Activated CD4-positive, alpha-beta T cell treated with anti-CD3 and anti-CD28 coated beads, Interleukin-2, amount 10 ng/mL, durations not matched to agents 24 days and 14 days (primary cell): ENCODE measurements around the gene PRSS53. TPM values are rescaled to one million over a fixed set of nuclear protein-coding genes. Genes with fewer than 3 reads are reported as not detected.

Source experiments
- DNase-seq: peaks from one replicate; pipeline ENCODE4 v3.0.0; 2022
- H3K27ac Mint-ChIP-seq: one replicate; pipeline ENCODE4 v1.8.0; 2022; ENCODE audit warnings: mild to moderate bottlenecking, mixed read lengths
- H3K27me3 Mint-ChIP-seq: one replicate; pipeline ENCODE4 v1.8.0; 2022; ENCODE audit warnings: mixed read lengths
- H3K36me3 Mint-ChIP-seq: one replicate; pipeline ENCODE4 v1.8.0; 2022; ENCODE audit warnings: low read depth, mild to moderate bottlenecking, mixed read lengths
- H3K4me1 Mint-ChIP-seq: one replicate; pipeline ENCODE4 v1.8.0; 2021; ENCODE audit warnings: mixed read lengths
- H3K4me3 Mint-ChIP-seq: one replicate; pipeline ENCODE4 v1.8.0; 2022; ENCODE audit warnings: mild to moderate bottlenecking, moderate library complexity, mixed read lengths
- H3K9me3 Mint-ChIP-seq: one replicate; pipeline ENCODE4 v1.8.0; 2021; ENCODE audit warnings: mixed read lengths
- intact Hi-C: fragments of 100-400 bp; cut with micrococcal nuclease; formaldehyde crosslinking; loops from one replicate; pipeline ENCODE4 v1.15.1; 2023
- total RNA-seq: library from RNA; stranded (reverse); gene quantifications from 2 replicates; pipeline ENCODE4 v1.2.3, GENCODE V29; 2022

PRSS53 gene
- total RNA-seq, 1 donor from 2014 or later, result 4.8 TPM

DNA sequence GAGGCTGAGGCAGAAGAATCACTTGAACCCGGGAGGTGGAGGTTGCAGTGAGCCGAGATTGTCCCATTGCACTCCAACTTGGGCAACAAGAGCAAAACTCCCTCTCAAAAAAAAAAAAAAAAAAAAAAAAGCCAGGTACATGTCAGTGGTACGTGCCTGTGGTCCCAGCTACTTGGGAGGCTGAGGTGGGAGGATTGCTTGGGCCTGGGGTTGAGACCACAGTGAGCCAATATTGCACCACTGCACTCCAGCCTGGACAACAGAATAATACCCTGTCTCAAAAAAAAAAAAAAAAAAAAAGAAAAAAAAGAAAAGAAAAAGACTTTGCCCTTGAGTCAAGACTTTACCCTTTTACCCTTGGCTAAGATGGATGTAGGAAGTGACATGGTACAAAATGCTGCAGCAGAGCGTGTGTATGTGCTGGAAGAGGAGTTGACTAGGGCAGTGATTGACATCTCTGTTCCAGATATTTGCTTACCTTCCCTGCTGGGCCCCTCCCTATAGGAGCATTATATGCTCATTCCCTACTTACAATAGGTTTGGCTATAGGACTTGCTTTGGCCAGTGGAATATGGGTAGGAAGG is 44.8 kb downstream of the PRSS53 start:
- Mint-ChIP-seq H3K9me3 (no peaks in the 10 kb centered on the region), H3K4me1 (no peaks in the 10 kb centered on the region), H3K36me3 (peaks cover 21% of the 10 kb centered on the region), H3K27me3 (no peaks in the 10 kb centered on the region), H3K27ac (no peak overlapping the region), H3K4me3 (no peak overlapping the region)
- DNase-seq, result no peak
- intact Hi-C loops, result loop anchor here (1.0 kb wide), 1 partner anchor 23 kb away; no protein-coding TSS in a partner anchor

DNA sequence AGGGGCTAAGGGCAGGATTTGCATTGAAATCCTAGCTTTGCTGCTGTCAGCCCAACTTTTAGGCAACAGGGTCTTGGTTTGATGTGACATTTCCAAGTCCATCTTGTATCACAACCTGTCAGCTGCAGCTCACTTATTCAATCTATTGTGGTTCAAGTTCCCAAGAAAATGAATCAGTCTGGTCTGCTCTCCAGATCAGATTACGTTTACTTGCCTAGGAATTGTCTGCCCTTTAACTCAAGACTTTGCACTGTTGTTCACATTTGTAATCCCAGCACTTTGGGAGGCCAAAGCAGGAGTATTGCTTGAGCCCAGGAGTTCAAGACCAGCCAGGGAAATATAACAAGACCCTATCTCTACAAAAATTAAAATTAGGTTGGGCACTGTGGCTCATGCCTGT is 45.4 kb downstream of the PRSS53 start:
- no peaks in the 10 kb centered on the region for H3K4me1 Mint-ChIP-seq
- no peaks in the 10 kb centered on the region for H3K9me3 Mint-ChIP-seq
- no peak for DNase-seq
- no peaks in the 10 kb centered on the region for H3K27me3 Mint-ChIP-seq
- intact Hi-C loops, result no loop called here
- no peak overlapping the region for H3K27ac Mint-ChIP-seq
- peaks cover 27% of the 10 kb centered on the region for H3K36me3 Mint-ChIP-seq
- H3K4me3 Mint-ChIP-seq, result no peak overlapping the region

DNA sequence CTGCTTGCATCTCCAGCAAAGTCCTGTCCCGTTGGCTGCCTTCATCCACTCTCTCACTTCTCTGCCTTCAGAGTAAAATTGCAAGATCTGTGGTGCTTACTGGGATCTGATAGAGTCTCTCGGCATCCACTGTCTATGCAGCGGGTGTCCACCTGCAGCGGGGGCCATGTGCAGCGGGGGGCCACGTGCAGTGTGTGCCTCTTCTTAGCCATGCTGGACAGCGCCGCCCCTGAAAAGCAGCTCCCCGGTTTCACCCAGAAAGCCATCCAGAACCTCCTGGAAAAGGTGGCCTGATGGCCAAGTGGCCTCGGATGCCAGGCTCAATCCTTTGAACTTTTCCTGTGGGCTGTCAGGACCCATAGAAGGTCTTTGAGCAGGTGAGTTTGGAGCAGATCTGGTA is 45.9 kb downstream of the PRSS53 start:
- Mint-ChIP-seq H3K27me3 (no peaks in the 10 kb centered on the region), H3K4me3 (no peak overlapping the region), H3K27ac (no peak overlapping the region), H3K4me1 (no peaks in the 10 kb centered on the region), H3K36me3 (peaks cover 27% of the 10 kb centered on the region), H3K9me3 (no peaks in the 10 kb centered on the region)
- no peak for DNase-seq
- intact Hi-C loops, result no loop called here

DNA sequence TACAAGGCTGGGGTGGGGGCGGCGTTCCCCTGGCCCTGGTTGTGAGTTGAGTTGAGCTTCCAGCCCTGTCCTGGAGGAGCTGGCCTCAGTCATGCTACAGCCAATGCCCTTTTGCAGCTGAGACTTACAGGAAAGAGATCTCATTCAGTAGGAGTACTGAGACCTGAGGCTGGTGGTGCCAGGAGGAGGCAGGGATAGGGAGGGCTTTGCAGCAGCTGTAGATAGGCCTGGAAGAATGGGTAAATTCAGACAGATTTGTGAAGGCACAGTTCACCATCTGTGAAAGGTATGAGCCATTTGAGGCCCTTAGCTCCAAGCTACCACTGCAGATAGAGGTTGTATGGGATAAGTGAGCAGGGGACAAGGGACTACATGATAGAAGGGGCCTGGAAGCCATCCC is 49.8 kb downstream of the PRSS53 start:
- peaks cover 42% of the 10 kb centered on the region for H3K36me3 Mint-ChIP-seq
- no peaks in the 10 kb centered on the region for H3K27me3 Mint-ChIP-seq
- DNase-seq, result no peak
- no peak overlapping the region for H3K27ac Mint-ChIP-seq
- H3K4me1 Mint-ChIP-seq, result peaks cover 7% of the 10 kb centered on the region
- intact Hi-C loops, result no loop called here
- no peaks in the 10 kb centered on the region for H3K9me3 Mint-ChIP-seq
- H3K4me3 Mint-ChIP-seq, result no peak overlapping the region

DNA sequence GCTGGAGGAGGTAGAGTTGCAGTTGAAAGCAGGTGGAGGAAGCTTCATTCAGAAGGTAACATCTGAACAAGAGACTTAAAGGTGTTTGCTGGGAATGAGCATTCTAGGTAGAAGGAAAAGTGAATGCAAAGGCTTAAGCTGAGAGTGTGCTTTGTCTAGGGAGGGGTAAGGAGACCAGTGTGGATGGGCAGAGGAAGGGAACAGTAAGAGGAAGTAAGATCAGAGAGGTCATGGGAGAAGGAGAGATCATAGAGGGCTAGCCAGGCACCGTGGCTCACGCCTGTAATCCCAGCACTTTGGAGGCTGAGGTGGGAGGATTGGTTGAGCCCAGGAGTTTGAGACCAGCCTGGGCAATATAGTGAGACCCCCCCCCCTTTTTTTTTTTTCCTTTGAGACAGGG is 52.1 kb downstream of the PRSS53 start:
- intact Hi-C loops, result no loop called here
- peaks cover 15% of the 10 kb centered on the region for H3K4me1 Mint-ChIP-seq
- H3K4me3 Mint-ChIP-seq, result no peak overlapping the region
- H3K9me3 Mint-ChIP-seq, result no peaks in the 10 kb centered on the region
- DNase-seq, result no peak
- H3K27ac Mint-ChIP-seq, result no peak overlapping the region
- no peaks in the 10 kb centered on the region for H3K27me3 Mint-ChIP-seq
- H3K36me3 Mint-ChIP-seq, result peaks cover 37% of the 10 kb centered on the region

DNA sequence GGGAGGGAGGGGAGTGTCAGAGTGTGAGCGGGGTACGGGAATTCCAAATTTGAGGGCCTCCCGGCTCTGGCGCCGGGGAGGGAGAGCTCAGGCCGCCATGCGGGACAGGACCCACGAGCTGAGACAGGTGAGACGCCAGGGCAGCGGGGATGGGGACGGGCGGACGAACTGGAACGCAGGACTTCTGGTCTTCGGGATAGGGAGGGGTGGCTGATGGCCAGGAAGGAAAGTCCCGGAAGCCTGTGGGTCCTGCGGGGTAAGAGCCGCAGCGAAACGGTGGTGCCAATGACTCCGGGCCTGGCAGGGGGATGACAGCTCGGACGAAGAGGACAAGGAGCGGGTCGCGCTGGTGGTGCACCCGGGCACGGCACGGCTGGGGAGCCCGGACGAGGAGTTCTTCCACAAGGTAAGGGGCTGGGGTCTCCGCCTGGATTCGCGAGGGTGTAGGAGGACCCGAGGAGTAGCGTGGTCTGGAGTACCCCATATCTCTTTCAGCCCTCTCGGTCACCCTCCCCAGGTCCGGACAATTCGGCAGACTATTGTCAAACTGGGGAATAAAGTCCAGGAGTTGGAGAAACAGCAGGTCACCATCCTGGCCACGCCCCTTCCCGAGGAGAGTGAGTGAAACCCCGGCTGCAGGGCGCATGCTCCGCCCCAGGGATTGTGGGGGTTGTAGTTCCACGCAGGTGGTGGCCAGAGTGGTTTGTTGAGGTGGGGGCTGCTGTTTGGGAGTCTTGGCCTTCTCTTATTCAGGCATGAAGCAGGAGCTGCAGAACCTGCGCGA is 54.8 kb downstream of the PRSS53 start:
- H3K4me3 Mint-ChIP-seq, result peak overlapping the region; percentile 93
- peaks cover 15% of the 10 kb centered on the region for H3K4me1 Mint-ChIP-seq
- peaks cover 24% of the 10 kb centered on the region for H3K36me3 Mint-ChIP-seq
- intact Hi-C loops, result loop anchor here (1.0 to 2.0 kb wide), 12 partner anchors 37 to 425 kb away; partner anchors contain the start of genes ARMC5, BCKDK, CFAP119 and FBRS
- H3K27me3 Mint-ChIP-seq, result no peaks in the 10 kb centered on the region
- H3K27ac Mint-ChIP-seq, result peak overlapping the region; percentile 96
- DNase-seq, result peak; percentile 96
- H3K9me3 Mint-ChIP-seq, result no peaks in the 10 kb centered on the region

Other genes starting within 250 kb of the PRSS53 start
- gene BCL7C, start 194.9 kb downstream of the PRSS53 start, total RNA-seq, result 23.9 and 24.5 TPM in 2 replicates
- 0.17 and 0.33 TPM in 2 replicates for gene CTF1, start 192.3 kb downstream of the PRSS53 start, total RNA-seq
- 35.9 and 36.5 TPM in 2 replicates for gene FBXL19, start 165.4 kb downstream of the PRSS53 start, total RNA-seq
- 11.8 and 12.7 TPM in 2 replicates for gene ORAI3, start 139.9 kb downstream of the PRSS53 start, total RNA-seq
- gene SETD1A, start 131.2 kb downstream of the PRSS53 start, total RNA-seq, result 30.7 and 31.5 TPM in 2 replicates
- gene HSD3B7, start 103.7 kb downstream of the PRSS53 start, total RNA-seq, result 2.9 and 3.2 TPM in 2 replicates
- 0.75 and 0.78 TPM in 2 replicates for gene STX1B, start 78.3 kb downstream of the PRSS53 start, total RNA-seq
- 49.1 and 54.8 TPM in 2 replicates for gene STX4, start 55.4 kb downstream of the PRSS53 start, total RNA-seq
- gene ZNF668, start 14.7 kb downstream of the PRSS53 start, total RNA-seq, result 15.6 and 15.9 TPM in 2 replicates
- gene ZNF646, start 14.5 kb downstream of the PRSS53 start, total RNA-seq, result 21.1 and 23.3 TPM in 2 replicates
- 56.2 and 59.1 TPM in 2 replicates for gene VKORC1, start 5.9 kb upstream of the PRSS53 start, total RNA-seq
- 44.3 and 44.9 TPM in 2 replicates for gene BCKDK, start 19.4 kb upstream of the PRSS53 start, total RNA-seq
- 56.9 and 63.3 TPM in 2 replicates for gene KAT8, start 28.7 kb upstream of the PRSS53 start, total RNA-seq
- gene PRSS8, start 46.8 kb upstream of the PRSS53 start, total RNA-seq, result not detected in 2 replicates
- gene PRSS36, start 61.1 kb upstream of the PRSS53 start, total RNA-seq, result 0.33 and 0.59 TPM in 2 replicates
- 936 and 955 TPM in 2 replicates for gene FUS, start 91.2 kb upstream of the PRSS53 start, total RNA-seq
- 15.6 and 17.1 TPM in 2 replicates for gene PYCARD, start 113.8 kb upstream of the PRSS53 start, total RNA-seq
- gene TRIM72, start 125.2 kb upstream of the PRSS53 start, total RNA-seq, result 0.05 and 0.09 TPM in 2 replicates
- not detected in 2 replicates for gene PYDC1, start 128.2 kb upstream of the PRSS53 start, total RNA-seq
- 16.8 and 18.2 TPM in 2 replicates for gene ITGAM, start 171.0 kb upstream of the PRSS53 start, total RNA-seq